ENCODE measurements around the gene ZNF91. TPM values are rescaled to one million over a fixed set of nuclear protein-coding genes. Genes with fewer than 3 reads are reported as not detected.

ZNF91 gene
- total and polyA plus RNA-seq, 10 of the 15 experiments (the other 5 are each of a cell fraction or from before 2014, with no cell fraction given), result 4.6 to 31.1 (median 11.3) TPM

DNA sequence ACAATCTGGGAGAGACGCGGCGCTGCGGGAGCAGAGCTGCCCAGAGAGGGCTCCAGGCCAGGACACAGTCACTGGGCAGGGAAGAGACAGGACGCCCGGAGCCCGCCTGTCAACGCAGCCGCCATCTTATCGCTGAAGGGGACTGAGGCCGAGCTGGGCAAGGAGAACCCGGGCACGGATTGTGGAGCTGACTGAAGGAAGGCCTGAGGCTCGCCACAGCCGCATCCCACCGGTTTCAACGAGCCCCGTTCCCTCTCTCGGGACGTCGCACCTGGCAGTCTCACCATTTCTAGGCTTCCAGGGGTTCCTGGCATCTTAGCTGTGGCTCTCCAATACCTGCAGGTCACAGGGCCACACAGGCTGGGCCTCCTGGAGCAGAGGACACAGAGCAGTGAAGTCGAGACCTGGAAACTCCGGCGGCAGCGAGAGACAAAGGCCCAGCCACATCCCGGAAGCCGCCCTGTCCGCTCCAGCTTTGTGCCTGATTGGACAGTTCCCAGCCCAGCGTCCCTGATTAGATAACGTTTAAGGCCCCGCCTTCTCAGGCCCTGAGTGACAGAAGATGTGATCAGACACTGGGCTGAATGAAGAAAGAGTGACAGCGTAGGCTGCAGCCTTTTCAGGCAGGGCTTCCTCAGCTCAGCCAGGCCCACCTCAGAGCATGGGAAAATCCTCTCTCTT lies at the start of gene ZNF91 (continued):
- TF ChIP-seq, protein P1, sequence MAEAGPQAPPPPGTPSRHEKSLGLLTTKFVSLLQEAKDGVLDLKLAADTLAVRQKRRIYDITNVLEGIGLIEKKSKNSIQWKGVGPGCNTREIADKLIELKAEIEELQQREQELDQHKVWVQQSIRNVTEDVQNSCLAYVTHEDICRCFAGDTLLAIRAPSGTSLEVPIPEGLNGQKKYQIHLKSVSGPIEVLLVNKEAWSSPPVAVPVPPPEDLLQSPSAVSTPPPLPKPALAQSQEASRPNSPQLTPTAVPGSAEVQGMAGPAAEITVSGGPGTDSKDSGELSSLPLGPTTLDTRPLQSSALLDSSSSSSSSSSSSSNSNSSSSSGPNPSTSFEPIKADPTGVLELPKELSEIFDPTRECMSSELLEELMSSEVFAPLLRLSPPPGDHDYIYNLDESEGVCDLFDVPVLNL (IDR thresholded peaks at IDR 0.05; ENCODE audit: low read depth, low read length), result no peak
- TF ChIP-seq PAX5 (IDR thresholded peaks at IDR 0.05; ENCODE audit: borderline replicate concordance, low read depth, low read length), result no peak
- TF ChIP-seq NR2C2 (IDR thresholded peaks at IDR 0.05; ENCODE audit: borderline replicate concordance, control insufficient read depth, insufficient read length, low read depth), result no peak
- no peak; the same call in 1 of the 2 replicates for TF ChIP-seq ATF7 (IDR thresholded peaks at IDR 0.05; ENCODE audit: low read depth)
- TF ChIP-seq, protein P2, sequence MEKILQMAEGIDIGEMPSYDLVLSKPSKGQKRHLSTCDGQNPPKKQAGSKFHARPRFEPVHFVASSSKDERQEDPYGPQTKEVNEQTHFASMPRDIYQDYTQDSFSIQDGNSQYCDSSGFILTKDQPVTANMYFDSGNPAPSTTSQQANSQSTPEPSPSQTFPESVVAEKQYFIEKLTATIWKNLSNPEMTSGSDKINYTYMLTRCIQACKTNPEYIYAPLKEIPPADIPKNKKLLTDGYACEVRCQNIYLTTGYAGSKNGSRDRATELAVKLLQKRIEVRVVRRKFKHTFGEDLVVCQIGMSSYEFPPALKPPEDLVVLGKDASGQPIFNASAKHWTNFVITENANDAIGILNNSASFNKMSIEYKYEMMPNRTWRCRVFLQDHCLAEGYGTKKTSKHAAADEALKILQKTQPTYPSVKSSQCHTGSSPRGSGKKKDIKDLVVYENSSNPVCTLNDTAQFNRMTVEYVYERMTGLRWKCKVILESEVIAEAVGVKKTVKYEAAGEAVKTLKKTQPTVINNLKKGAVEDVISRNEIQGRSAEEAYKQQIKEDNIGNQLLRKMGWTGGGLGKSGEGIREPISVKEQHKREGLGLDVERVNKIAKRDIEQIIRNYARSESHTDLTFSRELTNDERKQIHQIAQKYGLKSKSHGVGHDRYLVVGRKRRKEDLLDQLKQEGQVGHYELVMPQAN (conservative IDR thresholded peaks at IDR 0.05), result 0 out of 2 replicates have a peak, but pooled peaks have one; percentile 23
- peak; percentile 59; the same call in 1 of the 2 replicates for TF ChIP-seq RUNX3 (IDR thresholded peaks at IDR 0.05; ENCODE audit: low read length)
- TF ChIP-seq EP300 (IDR thresholded peaks at IDR 0.05; ENCODE audit: borderline replicate concordance in 1 of 2, control insufficient read depth in 1 of 2, low read depth in 2 of 2, low read length in 2 of 2), result no peak
- no peak for TF ChIP-seq BRCA1 (IDR thresholded peaks at IDR 0.05; ENCODE audit: low read depth, low read length)
- TF ChIP-seq YY1 (IDR thresholded peaks at IDR 0.05; ENCODE audit: low read depth, low read length), result peak; percentile 83
- TF ChIP-seq, protein P3, sequence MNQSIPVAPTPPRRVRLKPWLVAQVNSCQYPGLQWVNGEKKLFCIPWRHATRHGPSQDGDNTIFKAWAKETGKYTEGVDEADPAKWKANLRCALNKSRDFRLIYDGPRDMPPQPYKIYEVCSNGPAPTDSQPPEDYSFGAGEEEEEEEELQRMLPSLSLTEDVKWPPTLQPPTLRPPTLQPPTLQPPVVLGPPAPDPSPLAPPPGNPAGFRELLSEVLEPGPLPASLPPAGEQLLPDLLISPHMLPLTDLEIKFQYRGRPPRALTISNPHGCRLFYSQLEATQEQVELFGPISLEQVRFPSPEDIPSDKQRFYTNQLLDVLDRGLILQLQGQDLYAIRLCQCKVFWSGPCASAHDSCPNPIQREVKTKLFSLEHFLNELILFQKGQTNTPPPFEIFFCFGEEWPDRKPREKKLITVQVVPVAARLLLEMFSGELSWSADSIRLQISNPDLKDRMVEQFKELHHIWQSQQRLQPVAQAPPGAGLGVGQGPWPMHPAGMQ (IDR thresholded peaks at IDR 0.05; ENCODE audit: borderline replicate concordance), result no peak
- TF ChIP-seq, protein P4, sequence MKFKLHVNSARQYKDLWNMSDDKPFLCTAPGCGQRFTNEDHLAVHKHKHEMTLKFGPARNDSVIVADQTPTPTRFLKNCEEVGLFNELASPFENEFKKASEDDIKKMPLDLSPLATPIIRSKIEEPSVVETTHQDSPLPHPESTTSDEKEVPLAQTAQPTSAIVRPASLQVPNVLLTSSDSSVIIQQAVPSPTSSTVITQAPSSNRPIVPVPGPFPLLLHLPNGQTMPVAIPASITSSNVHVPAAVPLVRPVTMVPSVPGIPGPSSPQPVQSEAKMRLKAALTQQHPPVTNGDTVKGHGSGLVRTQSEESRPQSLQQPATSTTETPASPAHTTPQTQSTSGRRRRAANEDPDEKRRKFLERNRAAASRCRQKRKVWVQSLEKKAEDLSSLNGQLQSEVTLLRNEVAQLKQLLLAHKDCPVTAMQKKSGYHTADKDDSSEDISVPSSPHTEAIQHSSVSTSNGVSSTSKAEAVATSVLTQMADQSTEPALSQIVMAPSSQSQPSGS (IDR thresholded peaks at IDR 0.05; ENCODE audit: low read length), result no peak
- TF ChIP-seq, protein P5, sequence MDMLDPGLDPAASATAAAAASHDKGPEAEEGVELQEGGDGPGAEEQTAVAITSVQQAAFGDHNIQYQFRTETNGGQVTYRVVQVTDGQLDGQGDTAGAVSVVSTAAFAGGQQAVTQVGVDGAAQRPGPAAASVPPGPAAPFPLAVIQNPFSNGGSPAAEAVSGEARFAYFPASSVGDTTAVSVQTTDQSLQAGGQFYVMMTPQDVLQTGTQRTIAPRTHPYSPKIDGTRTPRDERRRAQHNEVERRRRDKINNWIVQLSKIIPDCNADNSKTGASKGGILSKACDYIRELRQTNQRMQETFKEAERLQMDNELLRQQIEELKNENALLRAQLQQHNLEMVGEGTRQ (IDR thresholded peaks at IDR 0.05; ENCODE audit: borderline replicate concordance, low read depth, low read length), result no peak
- no peak for TF ChIP-seq HCFC1 (IDR thresholded peaks at IDR 0.05; ENCODE audit: low read length)
- TF ChIP-seq JUND (IDR thresholded peaks at IDR 0.05; ENCODE audit: low read depth, low read length), result no peak
- TF ChIP-seq SMARCA5 (IDR thresholded peaks at IDR 0.05), result no peak
- TF ChIP-seq ZNF24 (IDR thresholded peaks at IDR 0.05), result no peak
- no peak for TF ChIP-seq SPI1 (IDR thresholded peaks at IDR 0.05; ENCODE audit: borderline replicate concordance, insufficient read depth, low read depth, low read length)
- 0 out of 2 replicates have a peak, but pooled peaks have one; percentile 34 for TF ChIP-seq ZSCAN29 (IDR thresholded peaks at IDR 0.05)
- TF ChIP-seq, protein P6, sequence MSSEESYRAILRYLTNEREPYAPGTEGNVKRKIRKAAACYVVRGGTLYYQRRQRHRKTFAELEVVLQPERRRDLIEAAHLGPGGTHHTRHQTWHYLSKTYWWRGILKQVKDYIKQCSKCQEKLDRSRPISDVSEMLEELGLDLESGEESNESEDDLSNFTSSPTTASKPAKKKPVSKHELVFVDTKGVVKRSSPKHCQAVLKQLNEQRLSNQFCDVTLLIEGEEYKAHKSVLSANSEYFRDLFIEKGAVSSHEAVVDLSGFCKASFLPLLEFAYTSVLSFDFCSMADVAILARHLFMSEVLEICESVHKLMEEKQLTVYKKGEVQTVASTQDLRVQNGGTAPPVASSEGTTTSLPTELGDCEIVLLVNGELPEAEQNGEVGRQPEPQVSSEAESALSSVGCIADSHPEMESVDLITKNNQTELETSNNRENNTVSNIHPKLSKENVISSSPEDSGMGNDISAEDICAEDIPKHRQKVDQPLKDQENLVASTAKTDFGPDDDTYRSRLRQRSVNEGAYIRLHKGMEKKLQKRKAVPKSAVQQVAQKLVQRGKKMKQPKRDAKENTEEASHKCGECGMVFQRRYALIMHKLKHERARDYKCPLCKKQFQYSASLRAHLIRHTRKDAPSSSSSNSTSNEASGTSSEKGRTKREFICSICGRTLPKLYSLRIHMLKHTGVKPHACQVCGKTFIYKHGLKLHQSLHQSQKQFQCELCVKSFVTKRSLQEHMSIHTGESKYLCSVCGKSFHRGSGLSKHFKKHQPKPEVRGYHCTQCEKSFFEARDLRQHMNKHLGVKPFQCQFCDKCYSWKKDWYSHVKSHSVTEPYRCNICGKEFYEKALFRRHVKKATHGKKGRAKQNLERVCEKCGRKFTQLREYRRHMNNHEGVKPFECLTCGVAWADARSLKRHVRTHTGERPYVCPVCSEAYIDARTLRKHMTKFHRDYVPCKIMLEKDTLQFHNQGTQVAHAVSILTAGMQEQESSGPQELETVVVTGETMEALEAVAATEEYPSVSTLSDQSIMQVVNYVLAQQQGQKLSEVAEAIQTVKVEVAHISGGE (CRISPR knock-in tag; IDR thresholded peaks at IDR 0.05), result no peak
